Measurements from ENCODE around the gene MBNL3. TPM values are rescaled to one million over a fixed set of nuclear protein-coding genes. Genes with fewer than 3 reads are reported as not detected.

Gene MBNL3
- total RNA-seq, 1 experiment from 2014 or later = 42.2 TPM

DNA sequence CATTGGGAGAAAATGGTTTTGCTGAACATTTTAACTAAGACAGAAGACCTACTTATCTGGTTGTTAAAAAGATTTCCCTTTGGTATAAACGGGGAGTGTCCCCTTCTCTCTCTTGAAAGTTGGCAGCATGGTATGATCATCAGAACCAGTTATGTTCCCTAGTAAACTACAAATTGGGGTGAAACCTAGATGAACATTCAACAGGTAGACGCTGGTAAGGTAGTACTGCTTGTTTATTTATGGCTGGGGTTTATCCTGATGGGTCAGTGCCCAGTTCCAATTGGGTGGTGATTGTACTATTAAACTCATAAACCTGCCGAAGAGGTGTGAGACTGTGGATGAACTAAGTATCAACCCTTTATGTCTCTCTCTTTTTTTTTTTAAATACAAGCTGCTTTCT, 100.5 kb downstream of the MBNL3 start:
- CTCF ChIA-PET = no interaction called here
- Histone ChIP-seq H3K27me3 (replicated peaks; ENCODE audit: insufficient read depth, low read depth, low read length, poor library complexity) (no peaks in the 10 kb centered on the region), H3K9me3 (ENCODE audit: low read depth, low read length, poor library complexity, severe bottlenecking) (no peaks in the 10 kb centered on the region), H3K4me3 (ENCODE audit: low read depth, low read length, poor library complexity, severe bottlenecking) (no peak overlapping the region), H3K4me1 (ENCODE audit: insufficient read depth, low read length, poor library complexity, severe bottlenecking) (no peaks in the 10 kb centered on the region), H3K27ac (ENCODE audit: low read depth, low read length, poor library complexity, severe bottlenecking) (no peak overlapping the region), H3K36me3 (ENCODE audit: insufficient read depth, low read length, poor library complexity, severe bottlenecking) (no peaks in the 10 kb centered on the region)
- BruUV-seq (replicated peaks) = no TSS peak
- no peak for DNase-seq (ENCODE audit: low spot score)
- intact Hi-C loops (cut with micrococcal nuclease; ENCODE audit: unreplicated experiment) = no loop called here
- POLR2A ChIA-PET (ENCODE audit: low non-redundant PET) = no interaction called here
- TF ChIP-seq, protein P1, sequence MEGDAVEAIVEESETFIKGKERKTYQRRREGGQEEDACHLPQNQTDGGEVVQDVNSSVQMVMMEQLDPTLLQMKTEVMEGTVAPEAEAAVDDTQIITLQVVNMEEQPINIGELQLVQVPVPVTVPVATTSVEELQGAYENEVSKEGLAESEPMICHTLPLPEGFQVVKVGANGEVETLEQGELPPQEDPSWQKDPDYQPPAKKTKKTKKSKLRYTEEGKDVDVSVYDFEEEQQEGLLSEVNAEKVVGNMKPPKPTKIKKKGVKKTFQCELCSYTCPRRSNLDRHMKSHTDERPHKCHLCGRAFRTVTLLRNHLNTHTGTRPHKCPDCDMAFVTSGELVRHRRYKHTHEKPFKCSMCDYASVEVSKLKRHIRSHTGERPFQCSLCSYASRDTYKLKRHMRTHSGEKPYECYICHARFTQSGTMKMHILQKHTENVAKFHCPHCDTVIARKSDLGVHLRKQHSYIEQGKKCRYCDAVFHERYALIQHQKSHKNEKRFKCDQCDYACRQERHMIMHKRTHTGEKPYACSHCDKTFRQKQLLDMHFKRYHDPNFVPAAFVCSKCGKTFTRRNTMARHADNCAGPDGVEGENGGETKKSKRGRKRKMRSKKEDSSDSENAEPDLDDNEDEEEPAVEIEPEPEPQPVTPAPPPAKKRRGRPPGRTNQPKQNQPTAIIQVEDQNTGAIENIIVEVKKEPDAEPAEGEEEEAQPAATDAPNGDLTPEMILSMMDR (conservative IDR thresholded peaks at IDR 0.05; ENCODE audit: low read depth, low read length) = no peak

DNA sequence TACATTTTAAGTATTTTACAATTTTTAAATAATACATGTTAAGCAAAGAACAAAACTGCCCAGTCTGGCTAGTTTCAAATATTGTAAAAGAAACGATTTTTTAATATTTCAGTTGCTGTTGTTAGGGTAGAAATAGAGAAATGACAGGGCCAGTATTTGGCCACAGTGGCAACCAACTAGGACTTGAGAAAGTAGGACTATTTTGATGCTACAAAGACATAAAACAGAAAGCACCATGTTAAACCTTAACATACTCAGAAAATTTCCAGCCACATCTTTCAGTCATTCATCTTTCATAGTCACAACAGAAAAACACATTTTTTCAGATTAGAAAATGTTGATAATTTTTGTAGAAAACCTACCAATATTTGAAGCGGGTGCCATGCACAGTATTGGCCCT, 104.5 kb downstream of the MBNL3 start:
- intact Hi-C loops (cut with micrococcal nuclease; ENCODE audit: unreplicated experiment) = no loop called here
- no TSS peak for BruUV-seq (replicated peaks)
- TF ChIP-seq, protein P1 (conservative IDR thresholded peaks at IDR 0.05; ENCODE audit: low read depth, low read length) = no peak
- TF ChIP-seq EZH2 (IDR thresholded peaks at IDR 0.05; ENCODE audit: borderline replicate concordance, low read depth, low read length, poor library complexity, severe bottlenecking) = no peak
- H3K9me3 ChIP-seq (ENCODE audit: low read depth, low read length, poor library complexity, severe bottlenecking) = no peaks in the 10 kb centered on the region
- H3K36me3 ChIP-seq (ENCODE audit: insufficient read depth, low read length, poor library complexity, severe bottlenecking) = no peaks in the 10 kb centered on the region
- ChIA-PET POLR2A (ENCODE audit: low non-redundant PET) (no interaction called here), CTCF (no interaction called here)
- no peaks in the 10 kb centered on the region for H3K27me3 ChIP-seq (replicated peaks; ENCODE audit: insufficient read depth, low read depth, low read length, poor library complexity)
- DNase-seq (ENCODE audit: low spot score) = no peak
- no peaks in the 10 kb centered on the region for H3K4me1 ChIP-seq (ENCODE audit: insufficient read depth, low read length, poor library complexity, severe bottlenecking)
- H3K4me3 ChIP-seq (ENCODE audit: low read depth, low read length, poor library complexity, severe bottlenecking) = no peak overlapping the region
- H3K27ac ChIP-seq (ENCODE audit: low read depth, low read length, poor library complexity, severe bottlenecking) = no peak overlapping the region

DNA sequence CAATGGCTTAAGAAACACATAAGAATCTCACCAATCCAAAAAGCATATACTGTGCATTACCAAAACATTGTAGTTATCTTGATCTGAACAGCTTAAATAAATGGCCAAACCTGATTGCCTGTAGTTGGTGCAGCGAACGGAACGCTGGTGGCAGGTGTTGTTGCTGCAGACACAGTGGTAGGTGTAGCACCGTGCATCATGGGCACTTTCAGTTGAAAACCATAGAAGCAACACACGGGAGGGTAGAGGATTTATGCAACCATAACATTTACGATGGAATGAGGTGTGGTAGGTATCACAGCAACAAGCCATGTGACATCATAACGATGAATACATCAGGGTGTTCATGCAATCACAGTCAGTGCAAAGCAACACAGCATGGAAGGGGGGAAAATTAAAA, 106.8 kb downstream of the MBNL3 start:
- POLR2A ChIA-PET (ENCODE audit: low non-redundant PET) = no interaction called here
- intact Hi-C loops (cut with micrococcal nuclease; ENCODE audit: unreplicated experiment) = no loop called here
- CTCF ChIA-PET = no interaction called here

More for the DNA sequence above, 106.8 kb downstream of the MBNL3 start:
- Histone ChIP-seq H3K27me3 (replicated peaks; ENCODE audit: insufficient read depth, low read depth, low read length, poor library complexity) (no peaks in the 10 kb centered on the region), H3K36me3 (ENCODE audit: insufficient read depth, low read length, poor library complexity, severe bottlenecking) (no peaks in the 10 kb centered on the region), H3K4me1 (ENCODE audit: insufficient read depth, low read length, poor library complexity, severe bottlenecking) (no peaks in the 10 kb centered on the region), H3K27ac (ENCODE audit: low read depth, low read length, poor library complexity, severe bottlenecking) (no peak overlapping the region), H3K9me3 (ENCODE audit: low read depth, low read length, poor library complexity, severe bottlenecking) (no peaks in the 10 kb centered on the region), H3K4me3 (ENCODE audit: low read depth, low read length, poor library complexity, severe bottlenecking) (no peak overlapping the region)
- no TSS peak for BruUV-seq (replicated peaks)
- DNase-seq (ENCODE audit: low spot score) = no peak
- TF ChIP-seq, protein P1 (conservative IDR thresholded peaks at IDR 0.05; ENCODE audit: low read depth, low read length) = no peak
- TF ChIP-seq EZH2 (IDR thresholded peaks at IDR 0.05; ENCODE audit: borderline replicate concordance, low read depth, low read length, poor library complexity, severe bottlenecking) = no peak
